ENCODE results near the gene LHFPL6. TPM values are rescaled to one million over a fixed set of nuclear protein-coding genes. Genes with fewer than 3 reads are reported as not detected.

LHFPL6 gene
- polyA plus RNA-seq, 3 donors: 0.14 to 0.59 (median 0.46) TPM

- Histone ChIP-seq H3K79me2 (ENCODE audit: insufficient read depth, low read length) (no peaks in the 10 kb centered on the region), H3K4me1 (ENCODE audit: control insufficient read depth in 1 of 2, insufficient read depth in 2 of 2, low read length in 2 of 2) (peaks cover 10% of the 10 kb centered on the region in 2 donors), H3K36me3 (replicated peaks in 1 of 2; ENCODE audit: control insufficient read depth in 1 of 2, insufficient read depth in 2 of 2, low read length in 2 of 2) (no peaks in the 10 kb centered on the region), H2AFZ (ENCODE audit: insufficient read depth, low read depth, low read length, poor library complexity, severe bottlenecking) (no peak overlapping the region), H3K4me2 (replicated peaks; ENCODE audit: extremely low read depth, low read length, poor library complexity, severe bottlenecking) (no peak overlapping the region), H3K9ac (ENCODE audit: insufficient read depth, low read length, poor library complexity, severe bottlenecking) (no peak overlapping the region), H3K9me3 (replicated peaks in 1 of 2; ENCODE audit: control insufficient read depth in 1 of 2, insufficient read depth in 1 of 2, low read length in 2 of 2) (no peaks in the 10 kb centered on the region), H3K27ac (ENCODE audit: low read depth in 1 of 2, low read length in 2 of 2) (no peak overlapping the region), H4K20me1 (ENCODE audit: insufficient read depth, low read length) (no peaks in the 10 kb centered on the region), H3K4me3 (replicated peaks in 1 of 3; ENCODE audit: low read depth in 2 of 3, low read length in 3 of 3) (no peak overlapping the region), H3K27me3 (ENCODE audit: control insufficient read depth in 2 of 2, insufficient read depth in 2 of 2, low read length in 2 of 2) (peaks cover 4 to 18% of the 10 kb centered on the region in 2 donors)
- H3K4me3 Mint-ChIP-seq: no peak overlapping the region
- no peak for TF ChIP-seq CTCF (IDR thresholded peaks at IDR 0.05)
- no CpG with 5 or more reads among the region's 2 CpGs for WGBS (ENCODE audit: insufficient coverage)
- peaks cover 9 to 19% (median 15%) of the 10 kb centered on the region in 3 donors for H3K27me3 Mint-ChIP-seq (ENCODE audit: low read depth in 3 of 3)
- no peak for DNase-seq
- intact Hi-C loops (cut with micrococcal nuclease): no loop called here
- H3K9me3 Mint-ChIP-seq: peaks cover 0 to 6% (median 0%) of the 10 kb centered on the region in 7 donors
- peaks cover 9% of the 10 kb centered on the region for H3K4me1 Mint-ChIP-seq
- H3K36me3 Mint-ChIP-seq: peaks cover 0 to 2% of the 10 kb centered on the region in 2 donors
- no peak overlapping the region for H3K27ac Mint-ChIP-seq
Observed at GRCh38 chr13:39597838-39598237, 5.2 kb downstream of the LHFPL6 start.

GRCh38 chr13:39596685-39597084 lies 6.3 kb downstream of the LHFPL6 start:
- Mint-ChIP-seq H3K4me1 (peaks cover 2% of the 10 kb centered on the region), H3K27ac (no peak overlapping the region), H3K36me3 (peaks cover 0 to 2% of the 10 kb centered on the region in 2 donors), H3K9me3 (peaks cover 0 to 6% (median 0%) of the 10 kb centered on the region in 7 donors), H3K4me3 (no peak overlapping the region), H3K27me3 (ENCODE audit: low read depth in 3 of 3) (peaks cover under 1 to 8% (median 7%) of the 10 kb centered on the region in 3 donors)
- H3K27ac ChIP-seq (ENCODE audit: low read depth in 1 of 2, low read length in 2 of 2): no peak overlapping the region
- no peak for DNase-seq
- no peak for TF ChIP-seq CTCF (IDR thresholded peaks at IDR 0.05)
- peaks cover under 1 to 8% of the 10 kb centered on the region in 2 donors for H3K27me3 ChIP-seq (ENCODE audit: control insufficient read depth in 2 of 2, insufficient read depth in 2 of 2, low read length in 2 of 2)
- no peak overlapping the region for H2AFZ ChIP-seq (ENCODE audit: insufficient read depth, low read depth, low read length, poor library complexity, severe bottlenecking)
- no peaks in the 10 kb centered on the region for H3K9me3 ChIP-seq (replicated peaks in 1 of 2; ENCODE audit: control insufficient read depth in 1 of 2, insufficient read depth in 1 of 2, low read length in 2 of 2)
- H3K4me3 ChIP-seq (replicated peaks in 1 of 3; ENCODE audit: low read depth in 2 of 3, low read length in 3 of 3): no peak overlapping the region
- no peaks in the 10 kb centered on the region for H3K36me3 ChIP-seq (replicated peaks in 1 of 2; ENCODE audit: control insufficient read depth in 1 of 2, insufficient read depth in 2 of 2, low read length in 2 of 2)
- intact Hi-C loops (cut with micrococcal nuclease): no loop called here
- H3K4me1 ChIP-seq (ENCODE audit: control insufficient read depth in 1 of 2, insufficient read depth in 2 of 2, low read length in 2 of 2): peaks cover 0 to under 1% of the 10 kb centered on the region in 2 donors
- no peak overlapping the region for H3K9ac ChIP-seq (ENCODE audit: insufficient read depth, low read length, poor library complexity, severe bottlenecking)
- H3K4me2 ChIP-seq (replicated peaks; ENCODE audit: extremely low read depth, low read length, poor library complexity, severe bottlenecking): no peak overlapping the region
- H4K20me1 ChIP-seq (ENCODE audit: insufficient read depth, low read length): no peaks in the 10 kb centered on the region
- H3K79me2 ChIP-seq (ENCODE audit: insufficient read depth, low read length): no peaks in the 10 kb centered on the region
- WGBS (ENCODE audit: insufficient coverage): no CpG with 5 or more reads among the region's 3 CpGs

Data from CD14-positive monocyte (primary cell).